Uterus (tissue), 2 donors: ENCODE results near the gene IER3.
A peak's percentile ranks its signal among the peaks of the same experiment; 100 is the strongest.

Experiments
- CTCF ChIP-seq, 4 experiments: fragments of 200-600 bp in 2 of 4; fragments of 450-650 bp in 2 of 4; sonication (generic) in 2 of 4; IDR thresholded peaks; one replicate each; pipeline ENCODE4 v1.5.1; 2016 to 2019; ENCODE audit warnings: antibody characterized with exemption in 4 of 4, mild to moderate bottlenecking in 2 of 4, moderate library complexity in 1 of 4
- POLR2A ChIP-seq, 2 donors: fragments of 450-650 bp; IDR thresholded peaks; one replicate each; pipeline ENCODE4 v1.6.1; 2016; ENCODE audit warnings: antibody characterized with exemption in 2 of 2, mild to moderate bottlenecking in 1 of 2, moderate library complexity in 1 of 2

DNA sequence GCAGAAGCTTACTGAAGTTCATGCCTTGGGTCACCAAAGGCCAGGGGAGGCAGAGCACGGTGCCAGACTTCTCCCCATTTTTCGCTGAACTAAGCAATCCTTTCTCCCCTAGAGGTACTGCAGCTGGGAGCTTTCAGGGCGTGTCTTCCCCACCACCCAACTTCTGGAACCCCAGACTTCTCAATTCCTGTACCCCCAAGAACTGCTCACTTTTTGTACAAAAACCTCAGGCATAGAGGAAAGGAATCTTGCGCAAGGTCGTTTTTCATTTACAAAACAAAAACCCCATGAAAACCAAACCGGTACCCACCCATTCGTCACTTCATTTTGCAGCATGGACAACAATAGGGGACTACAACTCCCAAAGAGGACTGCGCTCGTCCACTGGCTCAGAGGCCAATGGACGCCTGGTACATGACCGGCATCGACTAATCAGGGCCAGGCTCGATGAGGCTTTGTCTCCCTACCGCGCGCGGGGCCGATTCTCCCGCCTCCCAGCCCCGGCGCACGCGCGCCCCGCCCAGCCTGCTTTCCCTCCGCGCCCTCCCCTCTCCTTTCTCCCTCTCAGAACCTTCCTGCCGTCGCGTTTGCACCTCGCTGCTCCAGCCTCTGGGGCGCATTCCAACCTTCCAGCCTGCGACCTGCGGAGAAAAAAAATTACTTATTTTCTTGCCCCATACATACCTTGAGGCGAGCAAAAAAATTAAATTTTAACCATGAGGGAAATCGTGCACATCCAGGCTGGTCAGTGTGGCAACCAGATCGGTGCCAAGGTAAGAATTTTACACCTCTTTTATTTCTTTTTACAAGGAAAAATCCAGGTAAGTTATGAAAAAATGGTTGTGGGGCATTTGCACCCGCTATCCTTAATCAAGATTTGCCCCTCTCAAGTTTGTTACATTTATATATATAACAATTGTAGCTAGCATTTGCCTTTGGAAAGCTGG, 24.3 kb downstream of the IER3 start, which contains the start of gene TUBB:
- TF ChIP-seq CTCF (IDR thresholded peaks at IDR 0.05), result peak in 2 of 4 experiments; percentile 8 to 43
- TF ChIP-seq POLR2A (IDR thresholded peaks at IDR 0.05), result peak; percentile 83 to 93
